HCT116 (cell line): ENCODE results near the gene LRIG3. TPM values are rescaled to one million over a fixed set of nuclear protein-coding genes. Genes with fewer than 3 reads are reported as not detected.

Experiments used
- ATAC-seq: fragments of 200-7000 bp; cut with Tn5 transposase; 2 replicates; pipeline ENCODE4 v1.9.1; 2020; ENCODE audit warnings: mild to moderate bottlenecking, moderate library complexity
- BruUV-seq: library from RNA; stranded (reverse); fragments of 400-500 nt; replicated peaks from 2 replicates; lab custom pipeline; 2021; lab: Mats Ljungman, UMichigan
- CTCF ChIA-PET: fragments of 300-600 bp; sonication (Branson Sonifier 250); formaldehyde crosslinking; loops from one replicate; lab custom pipeline; 2021; ENCODE audit warnings: antibody characterized with exemption; lab: Charles Lee
- POLR2A ChIA-PET: fragments of 300-600, 350-600 bp; sonication (Branson Sonifier 250); formaldehyde crosslinking; loops from one replicate; lab custom pipeline; 2021; ENCODE audit warnings: antibody characterized with exemption; lab: Charles Lee
- RAD21 ChIA-PET, 2 experiments: fragments of 300-600 bp; sonication (Branson Sonifier 250); formaldehyde crosslinking; loops; one replicate each; lab custom pipeline; 2023; ENCODE audit warnings: low total read pairs in 2 of 2; ENCODE audit not compliant: uncharacterized antibody in 2 of 2, unreplicated experiment in 2 of 2, low non-redundant PET in 1 of 2; lab: Charles Lee
- DNase-seq: peaks from one replicate; pipeline ENCODE4 v3.0.0-alpha.2; 2010; ENCODE audit warnings: low read depth, low spot score
- H2AFZ ChIP-seq: fragments of 200-600 bp; shearing (Covaris generic), sonication (generic); 2 replicates; pipeline ENCODE4 v1.6.1; 2017; ENCODE audit warnings: low read depth, mixed run types, mixed read lengths, antibody characterized with exemption, low read length; ENCODE audit not compliant: poor library complexity, severe bottlenecking
- H3K27ac ChIP-seq: 2 replicates; pipeline ENCODE4 v1.5.1; 2012; ENCODE audit warnings: low read depth, low read length
- H3K27me3 ChIP-seq: fragments of 200-600 bp; sonication (generic); 2 replicates; pipeline ENCODE4 v1.6.1; 2016; ENCODE audit warnings: mixed run types, low read length, mixed read lengths; ENCODE audit not compliant: insufficient read depth
- H3K36me3 ChIP-seq, 2 experiments: fragments of 200-500 bp in 1 of 2; fragments of 200-600 bp in 1 of 2; sonication (Bioruptor generic) in 1 of 2; sonication (generic) in 1 of 2; 2 replicates each; pipeline versions ENCODE4 v1.5.1 to v1.6.1; 2014 to 2016; ENCODE audit warnings: low read length in 2 of 2, inconsistent platforms in 1 of 2, mixed read lengths in 1 of 2, mixed run types in 1 of 2; ENCODE audit not compliant: insufficient read depth in 2 of 2, control insufficient read depth in 1 of 2
- H3K4me1 ChIP-seq, 2 experiments: fragments of 200-600 bp in 1 of 2; sonication (generic) in 1 of 2; 2 replicates each; pipeline versions ENCODE4 v1.5.1 to v1.6.1; 2012 to 2017; ENCODE audit warnings: low read length in 2 of 2, inconsistent platforms in 1 of 2, mild to moderate bottlenecking in 1 of 2, mixed read lengths in 1 of 2, mixed run types in 1 of 2, moderate library complexity in 1 of 2; ENCODE audit not compliant: insufficient read depth in 2 of 2, control insufficient read depth in 1 of 2
- H3K4me2 ChIP-seq: fragments of 200-600 bp; sonication (generic); 2 replicates; pipeline ENCODE4 v1.6.1; 2017; ENCODE audit warnings: mixed run types, low read length, mixed read lengths
- H3K4me3 ChIP-seq, 2 experiments: fragments of 200-600 bp in 1 of 2; sonication (generic) in 1 of 2; replicated peaks in 1 of 2; 2 replicates each; pipeline ENCODE4 v1.5.1; 2011 to 2016; ENCODE audit warnings: low read length in 2 of 2, control low read depth in 1 of 2, low read depth in 1 of 2, mild to moderate bottlenecking in 1 of 2, mixed read lengths in 1 of 2, mixed run types in 1 of 2
- H3K79me2 ChIP-seq: fragments of 200-600 bp; sonication (generic); 2 replicates; pipeline ENCODE4 v1.6.1; 2017; ENCODE audit warnings: mild to moderate bottlenecking, mixed run types, low read length, moderate library complexity, mixed read lengths; ENCODE audit not compliant: insufficient read depth
- H3K9ac ChIP-seq: fragments of 200-600 bp; sonication (generic); 2 replicates; pipeline ENCODE4 v1.6.1; 2016; ENCODE audit warnings: low read length, mixed read lengths
- H3K9me2 ChIP-seq: fragments of 200-600 bp; sonication (generic), shearing (Covaris generic); 2 replicates; pipeline ENCODE4 v1.6.1; 2017; ENCODE audit warnings: mixed run types, mild to moderate bottlenecking, moderate library complexity; ENCODE audit not compliant: insufficient read depth
- H3K9me3 ChIP-seq, 2 experiments: fragments of 200-500 bp in 1 of 2; fragments of 200-600 bp in 1 of 2; sonication (Bioruptor generic) in 1 of 2; sonication (generic) in 1 of 2; 2 replicates each; pipeline ENCODE4 v1.6.1; 2014 to 2017; ENCODE audit warnings: low read length in 2 of 2, mixed read lengths in 2 of 2, inconsistent platforms in 1 of 2, low read depth in 1 of 2, mild to moderate bottlenecking in 1 of 2, mixed run types in 1 of 2, moderate library complexity in 1 of 2; ENCODE audit not compliant: control insufficient read depth in 1 of 2, insufficient read depth in 1 of 2
- H4K20me1 ChIP-seq: fragments of 200-600 bp; sonication (generic), shearing (Covaris generic); 2 replicates; pipeline ENCODE4 v1.6.1; 2017; ENCODE audit warnings: mixed run types, mild to moderate bottlenecking, moderate library complexity; ENCODE audit not compliant: insufficient read depth
- CBX3 ChIP-seq: IDR thresholded peaks from 2 replicates; pipeline ENCODE4 v1.6.1; 2012; ENCODE audit warnings: low read depth
- CEBPB ChIP-seq: IDR thresholded peaks from 2 replicates; pipeline ENCODE4 v1.6.1; 2012; ENCODE audit warnings: low read depth
- CTCF ChIP-seq, 3 experiments: fragments of 200-600 bp in 1 of 3; sonication (generic) in 1 of 3; IDR thresholded peaks in 2 of 3; conservative IDR thresholded peaks in 1 of 3; 2 replicates each; pipeline ENCODE4 v1.5.1; 2012 to 2017; ENCODE audit warnings: low read depth in 2 of 3, low read length in 2 of 3, antibody characterized with exemption in 1 of 3, borderline replicate concordance in 1 of 3, control low read depth in 1 of 3, mild to moderate bottlenecking in 1 of 3, mixed read lengths in 1 of 3, mixed run types in 1 of 3, moderate library complexity in 1 of 3; ENCODE audit not compliant: insufficient read depth in 1 of 3
- EGR1 ChIP-seq: IDR thresholded peaks from 2 replicates; pipeline ENCODE4 v1.6.1; 2012; ENCODE audit warnings: low read depth
- EZH2 ChIP-seq: fragments of 200-600 bp; sonication (generic); IDR thresholded peaks from 2 replicates; pipeline ENCODE4 v1.6.1; 2017; ENCODE audit warnings: antibody characterized with exemption, mixed run types
- FOSL1 ChIP-seq: IDR thresholded peaks from 2 replicates; pipeline ENCODE4 v1.6.1; 2012; ENCODE audit warnings: low read depth
- JUND ChIP-seq: IDR thresholded peaks from 2 replicates; pipeline ENCODE4 v1.6.1; 2012
- POLR2A ChIP-seq: IDR thresholded peaks from 2 replicates; pipeline ENCODE4 v1.7.0; 2011; ENCODE audit warnings: borderline replicate concordance; ENCODE audit not compliant: insufficient read depth, insufficient read length; ENCODE audit errors: extremely low read depth
- RAD21 ChIP-seq: IDR thresholded peaks from 2 replicates; pipeline ENCODE4 v1.6.1; 2012; ENCODE audit warnings: low read depth, mild to moderate bottlenecking
- SP1 ChIP-seq: IDR thresholded peaks from 2 replicates; pipeline ENCODE4 v1.6.1; 2012; ENCODE audit warnings: low read depth
- TCF7L2 ChIP-seq: IDR thresholded peaks from 2 replicates; pipeline ENCODE4 v1.7.0; 2011; ENCODE audit warnings: borderline replicate concordance, inconsistent platforms; ENCODE audit not compliant: insufficient read depth, insufficient read length; ENCODE audit errors: extremely low read depth
- YY1 ChIP-seq: IDR thresholded peaks from 2 replicates; pipeline ENCODE4 v1.6.1; 2011; ENCODE audit warnings: low read length, low read depth, moderate library complexity, mild to moderate bottlenecking; ENCODE audit not compliant: insufficient replicate concordance; ENCODE audit errors: extremely low read depth
- ZBTB33 ChIP-seq: IDR thresholded peaks from 2 replicates; pipeline ENCODE4 v1.6.1; 2011; ENCODE audit warnings: mild to moderate bottlenecking, low read length, moderate library complexity; ENCODE audit not compliant: insufficient replicate concordance; ENCODE audit errors: extremely low read depth
- ZFX ChIP-seq: fragments of 450-650 bp; IDR thresholded peaks from 2 replicates; pipeline ENCODE4 v1.6.1; 2017
- intact Hi-C: fragments of 100-400 bp; cut with micrococcal nuclease; formaldehyde crosslinking; loops from 2 replicates; pipeline ENCODE4 v1.10.0; 2022
- total RNA-seq: library from RNA; stranded (reverse); gene quantifications from one replicate; pipeline ENCODE4 v1.2.1, GENCODE V29; 2021; ENCODE audit not compliant: unreplicated experiment

LRIG3 gene
- total RNA-seq, 1 experiment from 2014 or later: 11.1 TPM

GRCh38 chr12:58916921-58917511 is 3.3 kb downstream of the LRIG3 start:
- ChIA-PET CTCF (no interaction called here), POLR2A (no interaction called here)

More at GRCh38 chr12:58916921-58917511, 3.3 kb downstream of the LRIG3 start:
- RAD21 ChIA-PET: no interaction called here
- H3K27me3 ChIP-seq: no peaks in the 10 kb centered on the region
- DNase-seq: no peak
- no peak overlapping the region for H3K27ac ChIP-seq
- H2AFZ ChIP-seq: no peak overlapping the region
- no peak overlapping the region for H3K4me2 ChIP-seq
- intact Hi-C loops: no loop called here
- H3K79me2 ChIP-seq: peaks cover 53% of the 10 kb centered on the region
- no TSS peak for BruUV-seq
- H4K20me1 ChIP-seq: no peaks in the 10 kb centered on the region
- no peaks in the 10 kb centered on the region for H3K9me3 ChIP-seq
- H3K9ac ChIP-seq: no peak overlapping the region
- peaks cover 4 to 15% of the 10 kb centered on the region in 2 experiments; a peak in 3 of 4 replicates for H3K4me1 ChIP-seq
- H3K9me2 ChIP-seq: no peaks in the 10 kb centered on the region
- no peaks in the 10 kb centered on the region for H3K36me3 ChIP-seq
- H3K4me3 ChIP-seq: no peak overlapping the region
- TF ChIP-seq POLR2A (no peak), ZBTB33 (no peak), EZH2 (no peak), SP1 (no peak), CEBPB (no peak), JUND (no peak), CBX3 (no peak), YY1 (no peak), FOSL1 (no peak), ZFX (no peak), TCF7L2 (no peak), RAD21 (no peak), CTCF (IDR thresholded peaks at IDR 0.05 in 2 of 3, conservative IDR thresholded peaks at IDR 0.05 in 1 of 3; ENCODE audit: borderline replicate concordance in 1 of 3, insufficient read depth in 1 of 3, low read depth in 2 of 3, low read length in 2 of 3) (no peak), EGR1 (no peak)
- TF ChIP-seq, all 23 proteins: peak for 0
- no peak for ATAC-seq
